NCI-H1048 (cell line): ENCODE data around the gene LMOD3.

Experiments
- DNase-seq: peaks from one replicate; lab custom pipeline; 2025; lab: John Stamatoyannopoulos, UW

The LMOD3 gene

DNA sequence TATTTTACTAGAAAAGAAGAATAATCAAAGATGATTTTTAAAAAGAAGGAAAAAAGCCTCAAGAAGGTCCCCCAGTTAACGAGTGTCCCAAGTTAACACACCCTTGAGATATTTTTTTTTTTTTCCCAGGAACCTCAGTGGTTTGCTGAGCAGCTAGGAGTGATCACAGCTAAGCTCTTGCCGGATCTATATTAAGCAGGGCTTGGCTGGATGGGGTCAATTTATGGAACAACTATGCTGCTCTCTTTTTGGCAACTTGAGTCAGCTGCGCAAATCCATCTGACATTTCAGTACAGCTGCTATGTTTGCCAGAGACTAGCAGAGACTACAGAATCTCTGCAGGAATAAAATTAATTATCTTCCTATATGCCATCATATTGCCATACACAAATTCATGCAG, at the start of gene LMOD3:
TSS of gene LMOD3 (minus strand) at position 193 of the 400 bp plus-strand sequence. CDS start 209 bp downstream, outside the sequence.
- DNase-seq, result no peak

DNA sequence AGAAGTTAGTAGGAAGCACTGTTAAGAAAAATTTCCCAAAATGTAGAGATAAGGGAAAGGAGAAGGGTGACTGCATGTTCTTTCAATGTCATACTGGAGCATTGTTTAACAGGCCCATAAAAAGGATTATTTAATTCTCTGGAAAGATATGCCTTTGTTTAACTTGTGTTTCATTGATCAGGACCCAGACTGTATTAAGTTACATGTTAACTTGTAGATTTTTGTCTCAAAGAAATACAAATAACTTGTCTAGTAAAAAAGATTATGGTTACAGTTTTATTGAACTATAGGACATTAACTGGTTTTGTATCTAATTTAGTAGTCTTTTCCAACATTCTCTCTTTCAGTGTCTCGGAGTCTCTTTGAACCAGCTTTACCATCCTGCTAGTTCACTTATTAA, 49.7 kb upstream of the LMOD3 start:
- no peak for DNase-seq

DNA sequence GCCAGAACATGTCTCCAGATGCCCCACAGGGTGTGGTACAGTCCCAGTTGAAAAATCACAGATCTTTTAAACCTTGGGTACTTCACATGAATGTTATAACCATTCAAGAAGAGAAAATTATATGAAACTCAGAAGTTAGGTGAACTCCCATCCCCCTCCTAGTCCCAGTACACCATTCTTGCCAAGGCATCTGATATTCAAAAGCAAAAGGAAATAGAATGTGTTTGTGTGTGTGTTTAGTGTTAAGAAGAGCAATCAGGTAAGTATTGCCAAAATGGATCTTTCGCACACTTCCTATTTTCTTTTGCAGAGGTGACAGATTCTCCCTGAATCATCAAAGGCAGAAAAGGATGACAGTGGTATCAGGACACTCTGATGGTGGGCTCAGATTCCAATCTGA, 44.1 kb upstream of the LMOD3 start:
- no peak for DNase-seq

DNA sequence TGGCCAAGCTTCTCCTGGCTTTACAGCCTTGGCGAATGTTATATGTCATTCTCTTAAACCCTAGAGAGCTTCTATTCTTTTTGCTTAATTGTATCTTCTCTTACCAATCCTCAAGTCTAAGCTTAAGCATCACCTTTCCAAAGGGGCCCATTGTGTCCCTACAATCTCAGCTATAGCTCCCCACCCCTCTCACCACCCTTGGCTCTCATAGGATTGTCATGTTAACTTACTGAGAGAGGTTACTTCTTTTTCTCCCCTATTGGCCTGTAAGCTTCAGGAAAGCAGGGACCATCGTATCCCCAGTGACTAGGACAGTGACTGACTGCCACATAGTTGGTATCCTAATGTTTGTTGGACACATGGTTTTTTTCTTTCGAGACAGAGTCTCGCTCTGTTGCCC, 43.3 kb upstream of the LMOD3 start:
- no peak for DNase-seq

DNA sequence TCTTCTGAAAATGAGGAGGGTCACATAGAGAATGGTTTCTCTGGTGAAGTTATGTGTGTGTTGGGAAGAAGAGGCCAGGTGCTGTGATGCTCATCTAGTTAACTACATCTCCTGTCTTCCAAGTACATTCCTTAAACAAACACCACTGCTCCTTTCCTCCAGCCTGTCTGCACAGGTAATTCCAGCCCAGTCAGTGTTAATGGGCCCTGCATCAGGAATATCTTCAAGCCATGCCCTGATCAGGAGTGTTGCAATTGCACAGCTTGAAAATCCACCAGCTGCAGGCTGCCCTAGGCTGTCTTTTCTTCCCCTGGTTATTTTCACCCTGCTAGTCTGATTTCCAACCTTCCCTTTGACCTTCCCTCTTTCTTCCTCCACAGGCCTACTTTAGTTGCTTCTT, 41.9 kb upstream of the LMOD3 start:
- DNase-seq, result no peak

DNA sequence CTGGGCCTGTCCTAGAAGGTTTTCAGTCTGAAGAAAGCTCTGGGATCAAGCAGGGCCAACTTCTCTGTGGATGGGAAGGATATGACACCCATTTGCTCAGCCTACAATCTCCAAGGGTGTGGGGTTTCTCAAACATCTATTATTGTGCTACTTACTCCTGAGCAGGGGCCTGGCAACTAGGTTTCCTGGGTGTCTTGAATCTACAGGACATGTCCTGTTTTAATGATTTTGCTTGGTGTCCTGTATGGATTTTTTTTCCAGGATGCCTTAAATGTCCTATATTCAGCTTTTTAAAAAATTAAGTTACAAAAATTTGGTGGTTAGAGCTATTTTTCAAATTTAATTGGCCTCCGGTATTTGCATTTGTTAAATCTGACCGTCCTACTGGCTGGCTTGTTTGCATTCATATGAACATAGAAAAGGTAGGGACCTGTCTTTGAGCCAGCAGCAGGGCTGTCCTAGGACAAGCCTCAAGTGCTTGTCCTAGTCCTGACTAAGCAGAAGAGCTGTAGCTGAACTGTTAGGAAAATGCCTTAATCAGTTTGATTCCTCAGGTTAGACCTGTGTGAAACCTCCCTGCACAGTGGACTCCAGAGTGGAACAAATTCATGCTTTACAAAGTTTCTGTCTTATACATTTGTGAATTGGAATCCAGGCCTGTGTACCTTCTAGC, 40.0 kb upstream of the LMOD3 start:
- DNase-seq, result no peak

DNA sequence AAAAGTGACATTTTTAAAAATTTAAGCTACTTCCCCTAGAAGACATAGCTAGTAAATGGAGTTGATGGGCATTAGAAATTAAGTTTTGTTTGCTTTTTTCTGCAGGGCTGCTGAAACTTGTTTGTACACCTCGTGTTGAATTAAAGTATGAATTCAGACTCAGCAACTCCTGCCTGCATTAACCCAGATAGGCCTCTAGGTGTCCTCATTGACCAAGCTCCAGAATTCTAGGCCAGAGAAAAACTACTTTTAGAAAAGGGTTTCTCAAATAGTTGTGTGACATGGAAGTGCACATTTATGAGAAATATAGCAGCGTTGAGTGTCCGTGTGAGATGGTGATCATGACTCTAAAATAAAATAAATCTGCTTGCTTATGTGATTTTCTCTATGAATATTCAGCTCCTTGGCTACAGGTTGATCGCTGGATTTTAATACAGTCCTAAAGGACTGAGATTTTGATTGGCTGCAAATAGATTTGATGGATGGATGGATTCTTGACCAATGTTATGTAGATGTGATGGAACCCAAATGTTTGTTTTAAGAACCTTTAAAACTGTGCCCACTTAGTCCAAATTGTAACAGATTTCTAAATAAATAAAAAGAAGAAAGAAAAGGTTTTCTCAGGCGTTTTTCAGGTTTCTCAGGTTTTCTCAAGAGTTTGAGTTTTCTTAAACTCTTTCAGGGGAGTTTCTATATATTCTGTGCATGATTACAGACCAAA, 39.4 kb upstream of the LMOD3 start:
- DNase-seq, result no peak

DNA sequence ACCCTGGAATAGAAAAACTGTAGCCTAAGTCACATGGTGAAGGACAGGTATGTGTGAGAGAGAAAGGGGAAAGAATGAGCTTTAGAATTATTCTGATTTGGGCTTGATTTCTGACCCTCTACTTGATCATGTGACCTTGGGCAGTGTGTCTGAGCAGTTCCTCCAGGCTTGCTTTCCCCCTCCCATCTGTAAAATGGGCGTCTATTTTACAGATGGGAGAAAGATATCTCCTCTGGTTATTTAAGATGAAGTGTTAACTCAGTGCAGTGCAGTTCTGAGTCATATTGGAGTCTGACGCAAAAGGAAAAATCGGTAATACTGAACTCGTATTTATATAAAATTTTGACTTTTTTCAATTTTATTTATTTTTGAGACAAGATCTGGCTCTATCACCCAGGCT, 38.1 kb upstream of the LMOD3 start:
- no peak for DNase-seq

DNA sequence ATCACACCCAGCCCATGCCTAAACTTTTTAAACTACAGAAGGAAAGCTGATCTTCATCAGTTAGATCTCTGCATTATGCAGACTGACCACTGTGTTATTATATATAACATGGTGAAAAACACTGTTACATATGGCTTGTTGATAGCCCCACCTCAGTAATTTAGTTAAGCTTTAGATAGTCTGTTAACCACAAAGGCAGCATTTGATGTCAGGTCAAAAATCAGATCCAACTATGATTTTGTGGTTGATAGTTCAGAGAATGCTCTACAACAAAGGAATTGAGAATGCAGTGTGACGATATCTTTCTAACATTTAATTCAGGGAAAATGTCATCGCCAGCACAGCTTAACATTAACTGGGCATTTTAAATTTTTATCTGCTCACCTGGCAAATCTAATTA, 37.7 kb upstream of the LMOD3 start:
- no peak for DNase-seq

DNA sequence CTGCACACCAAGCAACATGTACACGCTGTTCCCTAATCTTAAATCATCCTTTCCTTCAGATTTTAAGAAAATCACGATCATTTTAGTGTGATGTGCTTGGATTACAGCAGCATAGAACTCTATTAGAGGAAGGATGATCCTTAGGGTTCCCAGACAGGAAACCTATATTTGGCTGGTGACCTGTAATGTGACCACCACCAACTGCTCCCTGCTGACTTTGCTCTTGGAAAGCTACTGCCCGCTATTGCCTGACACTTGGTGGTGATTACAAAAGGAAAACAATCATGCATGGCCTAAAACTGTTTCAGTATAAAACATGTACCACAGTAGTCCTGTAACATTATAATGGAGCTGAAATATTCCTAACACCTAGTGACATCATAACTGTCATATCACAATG, 27.2 kb upstream of the LMOD3 start:
- no peak for DNase-seq

DNA sequence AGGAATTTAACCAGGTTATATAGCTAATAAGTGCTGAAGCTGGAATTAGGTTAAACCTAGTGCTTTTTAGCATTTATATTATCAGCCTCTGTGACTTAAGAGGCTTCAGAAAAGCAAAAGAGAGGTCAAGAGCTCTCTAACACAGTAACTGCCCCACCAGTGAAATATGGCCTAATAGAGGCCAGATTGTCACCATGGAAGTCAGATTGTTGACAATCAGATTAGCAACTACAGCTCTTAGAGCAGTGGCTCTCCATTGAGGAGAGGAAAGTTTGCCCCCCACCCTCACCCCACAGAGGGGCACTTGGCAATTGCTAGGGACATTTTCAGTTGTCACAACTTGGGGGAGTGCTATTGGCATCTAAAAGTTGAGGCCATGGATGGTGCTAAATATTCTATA, 23.3 kb upstream of the LMOD3 start:
- no peak for DNase-seq

DNA sequence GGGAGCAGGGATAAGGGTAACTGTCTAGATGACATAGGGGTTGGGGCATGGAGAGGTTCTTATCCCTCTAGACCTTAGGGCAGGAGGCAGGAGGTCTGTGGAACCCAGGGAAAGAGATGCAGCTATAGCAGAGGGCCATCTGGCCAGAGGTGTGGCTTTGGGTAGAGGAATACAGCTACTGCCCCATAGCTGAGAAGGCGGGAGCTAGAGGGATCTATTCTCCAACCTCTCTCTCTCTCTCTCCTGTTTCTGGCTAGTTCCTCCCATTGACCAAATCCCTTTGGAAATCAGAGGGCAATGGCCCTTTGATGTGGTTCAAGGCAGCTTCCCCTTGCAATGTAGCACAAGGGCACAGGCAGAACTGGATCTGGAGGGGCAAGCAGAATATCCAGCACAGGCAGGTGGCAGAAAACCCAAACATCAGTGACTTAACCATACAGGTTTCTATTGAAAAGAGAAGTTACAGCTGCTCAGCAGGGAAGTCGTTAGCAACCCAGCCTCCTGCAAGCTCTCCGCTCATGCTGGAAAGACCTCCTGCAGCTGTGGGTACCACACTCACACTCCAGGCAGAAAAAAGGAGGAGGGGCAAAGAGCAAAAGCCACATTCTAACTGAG, 22.3 kb upstream of the LMOD3 start:
- no peak for DNase-seq

DNA sequence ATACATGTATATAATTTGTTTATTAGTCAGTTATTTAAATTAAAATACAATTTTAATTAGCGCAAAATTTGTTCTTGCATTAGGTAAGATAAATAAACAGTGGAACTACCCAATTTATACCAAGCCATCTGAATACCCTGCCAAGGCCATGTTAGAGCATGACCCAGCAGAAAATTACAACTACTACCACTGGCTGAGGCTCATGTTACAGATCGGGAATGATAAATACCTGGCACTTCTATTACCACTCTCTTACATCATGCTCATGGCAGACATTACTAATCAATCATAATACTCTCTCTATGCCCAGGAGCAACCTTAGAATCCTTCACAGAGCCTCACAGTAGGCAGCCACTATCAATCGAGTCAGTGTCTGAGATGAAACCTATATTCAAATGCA, 21.2 kb upstream of the LMOD3 start:
- no peak for DNase-seq

DNA sequence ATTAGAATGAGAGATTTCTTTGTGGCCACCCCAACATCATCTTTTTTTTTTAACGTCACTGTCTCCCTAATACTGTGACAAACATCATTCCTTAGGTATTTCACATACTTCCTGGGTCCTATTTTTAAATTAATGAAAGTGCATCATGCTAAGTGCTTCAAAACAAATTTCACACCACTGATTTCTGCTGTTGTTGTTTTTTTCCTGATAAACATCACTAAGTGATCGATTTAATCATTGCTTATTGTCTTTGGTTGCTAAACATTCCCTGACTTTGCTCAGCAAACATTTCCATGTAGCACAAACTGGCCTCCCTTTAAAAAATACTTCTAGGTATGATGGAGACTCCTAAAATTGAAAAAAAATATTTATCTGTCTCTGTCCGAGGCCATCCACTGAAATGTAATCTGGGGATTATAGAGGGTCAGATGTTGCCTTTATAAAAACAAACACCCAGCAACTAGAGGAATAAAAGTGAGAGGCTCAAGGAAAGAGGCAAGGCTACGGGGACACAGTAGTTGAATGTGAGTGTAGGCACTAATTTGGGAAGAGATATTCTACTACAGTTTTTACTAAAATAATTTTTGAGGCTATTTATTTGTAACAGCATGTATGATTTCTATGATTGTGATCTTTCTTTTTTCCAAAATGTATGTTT, 20.5 kb upstream of the LMOD3 start:
- no peak for DNase-seq

DNA sequence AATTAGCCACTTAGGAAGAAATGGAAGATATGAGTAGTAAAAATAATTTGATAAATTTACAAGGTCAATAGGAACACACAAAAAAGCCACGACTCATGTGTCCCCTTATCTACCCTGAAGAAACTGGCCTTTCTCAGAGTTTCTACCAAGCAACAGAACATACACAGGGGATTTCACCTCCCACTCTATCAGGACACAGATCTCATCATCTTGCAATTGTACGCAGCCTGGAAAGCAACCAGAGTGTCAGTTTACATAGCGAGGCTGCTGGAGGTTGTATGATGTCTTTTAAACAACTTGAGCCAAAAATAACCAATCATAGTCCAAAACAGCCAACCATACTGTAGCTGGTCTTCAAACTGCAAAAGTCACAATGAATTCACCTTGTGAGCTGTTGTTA, 19.7 kb upstream of the LMOD3 start:
- no peak for DNase-seq

DNA sequence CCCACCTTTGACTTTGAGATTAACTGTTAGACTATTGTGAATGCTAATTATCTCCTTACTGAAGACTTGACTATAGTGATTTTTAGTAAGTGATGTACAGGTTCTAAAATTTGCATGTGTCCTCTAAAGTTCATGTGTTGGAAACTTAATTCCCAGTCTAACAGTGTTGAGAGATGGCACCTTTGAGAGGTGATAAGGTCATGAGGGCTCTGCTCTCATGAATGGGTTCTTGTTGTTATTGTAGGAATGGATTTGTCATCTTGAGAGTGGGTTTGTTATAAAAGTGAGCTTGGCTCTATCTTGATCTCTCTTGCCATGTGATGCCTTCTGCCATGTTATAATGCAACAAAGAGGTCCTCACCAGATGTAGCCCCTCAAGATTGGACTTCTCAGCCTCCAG, 18.9 kb upstream of the LMOD3 start:
- DNase-seq, result no peak

DNA sequence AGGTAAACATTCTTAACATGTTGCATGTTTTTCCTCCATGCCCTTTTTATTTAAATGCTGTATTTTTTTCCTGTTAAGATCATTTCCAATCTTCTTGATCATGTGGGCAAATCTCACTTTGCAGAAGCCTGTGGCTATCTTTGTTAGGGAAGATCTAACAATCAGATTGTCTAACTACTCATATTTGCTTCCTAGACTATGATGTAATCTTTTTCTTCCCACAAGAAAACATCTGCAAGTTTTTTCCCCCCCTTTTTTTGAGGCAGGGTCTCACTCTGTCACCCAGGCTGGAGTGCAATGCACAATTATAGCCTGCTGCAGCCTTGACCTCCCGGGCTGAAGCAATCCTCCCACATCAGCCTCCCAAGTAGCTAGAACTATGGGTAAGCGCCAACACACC, 15.0 kb upstream of the LMOD3 start:
- no peak for DNase-seq

DNA sequence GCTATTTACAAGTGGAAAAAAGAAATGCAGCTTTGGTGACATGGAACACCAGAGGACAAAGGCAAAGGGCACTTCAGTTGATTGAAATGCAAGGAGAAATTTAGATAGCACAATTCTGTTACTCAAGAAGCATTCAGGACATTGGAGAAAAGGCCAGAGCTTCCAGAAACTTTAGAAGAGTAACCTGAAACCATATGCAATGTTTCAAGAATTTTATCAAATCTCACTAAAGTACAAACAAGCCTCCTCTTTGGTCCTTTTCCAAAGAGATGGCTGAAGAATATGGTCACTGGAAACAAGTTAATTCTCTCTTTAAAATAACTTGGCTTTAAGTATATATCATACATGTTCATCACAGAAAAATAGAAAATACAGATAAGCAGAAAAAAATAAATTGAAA, 14.6 kb upstream of the LMOD3 start:
- DNase-seq, result no peak

DNA sequence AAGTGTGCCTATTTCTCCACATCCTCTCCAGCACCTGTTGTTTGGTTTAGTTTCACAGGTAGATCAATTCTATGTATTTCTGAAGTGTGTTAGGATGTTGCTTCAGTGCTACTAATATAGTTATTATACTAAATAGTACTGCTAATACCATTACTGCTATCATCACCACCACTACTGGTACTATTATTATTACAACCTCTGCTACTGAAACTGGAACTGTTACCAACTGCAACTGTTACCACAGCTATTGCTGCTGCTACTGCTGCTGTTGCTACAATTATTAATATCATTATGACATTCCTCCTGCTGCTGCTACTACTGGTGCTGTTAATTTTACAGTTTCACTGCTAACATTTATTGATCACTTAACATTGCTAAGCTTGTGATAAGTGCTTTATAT, 8.3 kb upstream of the LMOD3 start:
- no peak for DNase-seq

DNA sequence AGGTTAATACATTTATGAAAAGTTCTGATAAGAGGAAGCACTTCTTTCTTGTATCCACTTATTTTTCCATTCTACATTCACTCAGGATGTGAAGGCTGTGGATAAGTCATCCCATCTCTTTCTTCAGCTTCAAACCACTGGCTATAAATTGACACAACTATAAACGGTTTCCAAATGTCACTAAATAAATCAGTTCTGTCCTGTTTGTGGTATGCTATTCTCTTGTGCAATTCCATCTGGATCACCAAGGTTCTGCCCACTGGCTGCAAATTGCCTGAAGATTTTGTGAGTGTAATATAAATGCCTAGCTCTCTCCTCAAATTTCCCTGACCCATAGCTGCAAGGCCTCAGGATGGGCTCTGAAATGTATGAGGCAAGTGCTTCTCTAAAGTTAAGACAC, 7.1 kb upstream of the LMOD3 start:
- no peak for DNase-seq

DNA sequence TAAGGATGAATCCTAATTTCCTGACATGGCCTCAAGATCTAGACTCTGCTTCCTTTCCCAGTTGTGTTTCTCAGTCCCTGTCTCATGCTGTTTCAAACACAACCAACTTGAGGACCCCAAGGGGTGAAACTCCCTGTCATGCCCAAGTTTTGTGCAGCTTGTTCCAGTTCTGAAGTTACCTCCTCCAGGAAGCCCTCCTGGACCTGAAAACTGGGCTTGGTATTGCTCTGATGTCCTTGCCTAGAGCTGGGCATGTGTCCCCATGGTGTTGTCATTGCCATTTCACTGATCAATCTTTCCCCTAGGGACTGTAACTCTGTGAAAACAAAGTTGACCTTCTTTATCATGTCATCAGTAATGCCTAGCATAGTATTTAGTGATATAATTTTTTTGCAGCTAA, 6.1 kb upstream of the LMOD3 start:
- DNase-seq, result no peak

DNA sequence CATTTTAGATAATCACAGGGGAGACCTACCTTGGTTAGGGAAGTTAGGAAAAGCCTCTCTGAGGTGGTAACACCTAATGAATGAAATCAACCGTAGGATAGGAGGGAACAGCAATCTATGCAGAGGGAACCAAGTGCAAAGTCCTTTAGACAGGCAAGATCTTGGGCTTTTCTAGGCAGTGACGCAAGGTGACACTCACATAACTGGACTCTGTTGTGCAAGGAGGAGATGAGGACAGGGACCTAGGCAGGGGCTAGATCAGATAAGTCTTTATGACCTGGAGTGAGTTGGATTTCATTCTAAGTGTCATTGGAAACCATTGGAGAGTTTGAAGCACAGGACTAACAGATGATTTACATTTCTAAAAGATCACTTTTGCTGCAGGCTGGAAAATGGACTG, 4.6 kb upstream of the LMOD3 start:
- DNase-seq, result no peak

DNA sequence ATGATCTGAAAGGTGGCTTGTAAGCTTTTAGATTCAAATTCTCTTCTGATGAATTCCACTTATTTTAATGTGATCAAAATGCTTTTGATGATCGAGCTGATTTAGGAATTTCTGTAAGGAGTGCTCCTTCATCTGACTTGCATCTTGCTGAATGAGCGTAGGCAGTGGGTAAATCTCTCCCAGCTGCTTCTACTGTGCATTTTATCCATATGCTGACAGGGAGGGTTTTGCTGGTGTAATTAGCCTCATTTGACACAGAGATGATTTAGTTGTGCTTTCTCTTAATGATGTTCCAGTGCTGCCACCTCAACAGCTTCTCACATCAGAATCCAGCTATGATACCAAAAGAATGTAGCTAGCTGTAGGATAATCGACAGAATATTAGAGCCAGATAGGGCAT, 3.8 kb upstream of the LMOD3 start:
- no peak for DNase-seq
